Hippocampal formation (tissue), 2 donors: ENCODE results near the gene ANKRD65.

Experiments used
- DNase-seq, 2 donors: peaks; one replicate each; lab custom pipeline; 2025; lab: John Stamatoyannopoulos, UW

ANKRD65 gene

GRCh38 chr1:1441002-1441888, 20.2 kb upstream of the ANKRD65 start:
- DNase-seq, result no peak

DNA sequence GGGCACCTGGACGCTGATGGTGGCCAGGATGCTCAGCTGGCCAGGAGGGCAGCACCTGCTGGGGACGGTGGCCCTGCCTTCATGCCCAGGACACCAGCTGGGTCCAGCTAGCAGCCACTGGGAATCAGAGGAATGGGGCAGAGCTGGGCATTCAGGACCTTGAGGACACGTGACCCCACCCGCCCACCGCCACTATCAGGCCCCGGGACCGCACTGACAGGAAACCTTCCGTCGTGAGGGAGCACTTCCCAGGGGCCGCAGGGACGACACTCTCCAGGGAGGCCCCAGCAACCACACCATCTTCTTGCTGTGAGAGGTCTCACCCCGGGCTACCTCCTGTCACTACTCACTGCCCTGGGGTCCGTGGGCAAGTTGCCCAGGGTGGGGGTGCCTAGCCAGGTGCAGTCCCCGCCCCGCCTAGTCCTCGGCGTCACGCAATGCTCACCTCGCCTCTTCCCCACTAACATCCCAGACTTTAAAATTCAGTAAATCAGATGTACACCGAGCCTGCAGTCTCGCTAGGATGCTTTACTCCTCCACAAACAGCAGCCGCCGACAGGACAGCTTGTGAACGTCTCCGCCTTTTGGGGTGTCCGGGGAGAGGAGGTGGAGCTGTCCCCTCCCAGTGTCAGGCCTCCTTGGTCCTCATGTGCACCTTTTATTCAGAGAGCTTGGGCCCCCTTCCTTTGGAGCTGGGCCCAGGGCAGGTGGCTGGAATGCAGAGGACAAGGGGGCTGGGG, 19.4 kb upstream of the ANKRD65 start:
- DNase-seq, result no peak

DNA sequence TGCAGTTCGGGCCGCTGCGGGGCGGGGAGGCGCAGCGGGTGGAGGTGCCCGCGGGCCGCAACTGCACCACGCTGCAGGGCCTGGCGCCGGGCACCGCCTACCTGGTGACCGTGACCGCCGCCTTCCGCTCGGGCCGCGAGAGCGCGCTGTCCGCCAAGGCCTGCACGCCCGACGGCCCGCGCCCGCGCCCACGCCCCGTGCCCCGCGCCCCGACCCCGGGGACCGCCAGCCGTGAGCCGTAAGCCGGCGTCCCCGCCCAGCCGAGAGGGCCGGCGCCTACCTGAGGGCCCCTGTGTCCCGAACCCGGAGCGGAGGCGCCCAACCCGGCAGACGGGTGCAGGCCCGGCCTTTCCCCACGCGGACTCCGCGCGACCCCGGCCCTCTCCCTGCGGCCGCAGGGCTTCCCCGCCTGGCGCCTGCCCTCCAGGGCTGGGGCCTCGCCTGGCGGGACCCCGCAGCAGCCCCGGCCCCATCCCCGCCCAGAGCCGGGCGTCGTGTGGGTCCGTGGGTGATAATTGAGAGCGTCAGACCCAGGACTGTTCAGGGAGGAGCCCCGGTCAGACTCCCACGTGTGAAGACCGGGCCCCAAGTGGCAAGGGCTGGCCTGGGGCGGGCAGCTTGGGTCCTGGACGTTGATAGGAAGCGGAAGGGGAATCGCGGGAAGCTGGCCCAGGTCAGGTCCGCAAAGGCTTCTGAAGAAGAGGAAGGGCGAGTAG, 18.6 kb upstream of the ANKRD65 start:
- DNase-seq, result no peak

DNA sequence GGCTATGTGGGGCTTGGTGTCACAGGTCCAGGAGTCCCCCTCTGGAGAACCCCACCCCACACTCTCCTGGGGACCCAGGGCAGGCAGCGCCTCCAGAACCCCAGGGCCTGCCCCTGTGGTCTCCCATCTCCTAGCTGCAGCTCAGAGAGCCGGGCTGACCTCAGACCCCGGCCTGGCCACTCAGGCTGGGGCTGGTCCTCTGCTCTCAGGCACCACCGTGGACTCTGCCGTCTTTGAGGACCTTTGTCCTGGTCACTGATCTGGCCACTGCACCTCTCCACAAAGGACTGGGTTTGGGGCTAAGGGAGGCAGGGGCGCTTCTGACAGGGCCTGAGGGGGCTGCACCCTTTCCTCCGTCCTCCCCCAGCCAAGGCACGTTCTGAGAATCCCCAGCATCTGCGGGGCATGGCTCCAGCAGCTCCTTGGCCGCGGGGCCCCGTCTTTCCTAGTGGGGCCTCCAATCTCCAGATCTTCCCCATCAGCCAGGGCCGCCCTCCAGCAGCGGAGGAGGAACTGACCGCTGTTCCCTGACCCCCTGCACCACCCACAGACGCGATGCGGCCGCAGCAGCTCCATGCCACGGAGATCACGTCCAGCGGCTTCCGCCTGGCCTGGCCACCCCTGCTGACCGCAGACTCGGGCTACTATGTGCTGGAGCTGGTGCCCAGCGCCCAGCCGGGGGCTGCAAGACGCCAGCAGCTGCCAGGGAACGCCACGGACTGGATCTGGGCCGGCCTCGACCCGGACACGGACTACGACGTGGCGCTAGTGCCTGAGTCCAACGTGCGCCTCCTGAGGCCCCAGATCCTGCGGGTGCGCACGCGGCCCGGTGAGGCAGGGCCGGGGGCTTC, 17.7 kb upstream of the ANKRD65 start:
- DNase-seq, result no peak

GRCh38 chr1:1437904-1438376, 16.9 kb upstream of the ANKRD65 start:
- DNase-seq, result no peak

DNA sequence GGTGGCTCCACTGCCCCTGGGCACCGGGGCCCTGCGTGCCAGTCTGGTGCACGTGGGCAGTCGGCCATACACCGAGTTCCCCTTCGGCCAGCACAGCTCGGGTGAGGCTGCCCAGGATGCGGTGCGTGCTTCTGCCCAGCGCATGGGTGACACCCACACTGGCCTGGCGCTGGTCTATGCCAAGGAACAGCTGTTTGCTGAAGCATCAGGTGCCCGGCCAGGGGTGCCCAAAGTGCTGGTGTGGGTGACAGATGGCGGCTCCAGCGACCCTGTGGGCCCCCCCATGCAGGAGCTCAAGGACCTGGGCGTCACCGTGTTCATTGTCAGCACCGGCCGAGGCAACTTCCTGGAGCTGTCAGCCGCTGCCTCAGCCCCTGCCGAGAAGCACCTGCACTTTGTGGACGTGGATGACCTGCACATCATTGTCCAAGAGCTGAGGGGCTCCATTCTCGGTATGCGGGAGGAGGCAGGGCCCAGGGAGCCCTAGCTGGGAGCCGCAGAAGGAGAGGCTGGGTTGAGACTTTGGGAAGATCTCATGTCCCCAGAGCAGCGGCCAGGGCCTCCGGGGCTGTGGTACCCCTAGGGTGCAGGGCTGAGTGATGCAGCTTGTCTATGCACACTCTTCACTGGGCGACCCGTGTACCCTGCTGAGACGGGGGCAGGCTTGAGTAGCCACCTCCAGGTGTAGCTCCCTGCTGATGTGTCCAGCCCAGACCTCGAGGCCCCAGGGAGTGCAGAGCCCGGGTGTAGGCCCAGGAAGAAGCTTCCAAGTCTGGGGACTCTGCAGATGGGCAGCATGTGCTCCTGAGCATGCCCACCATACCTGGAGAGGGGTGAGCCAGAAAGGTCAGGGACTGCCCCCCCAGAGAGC, 16.2 kb upstream of the ANKRD65 start:
- DNase-seq, result no peak

DNA sequence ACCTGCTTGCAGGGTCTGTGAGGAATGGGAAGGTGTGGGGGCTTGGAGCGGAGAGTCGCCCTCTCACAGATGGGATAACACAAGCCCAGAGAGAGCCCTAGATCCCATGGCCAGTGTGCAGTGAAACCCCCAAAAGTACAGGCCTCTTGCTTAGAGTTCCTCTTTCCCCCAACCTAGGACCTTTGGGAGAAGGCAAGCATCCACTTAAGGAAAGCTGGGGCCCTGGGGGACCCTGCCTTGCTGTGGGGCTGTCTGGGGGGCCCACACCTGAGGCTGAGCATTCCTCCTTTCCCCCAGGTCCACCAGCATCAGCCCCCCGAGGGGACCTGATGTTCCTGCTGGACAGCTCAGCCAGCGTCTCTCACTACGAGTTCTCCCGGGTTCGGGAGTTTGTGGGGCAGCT, 15.6 kb upstream of the ANKRD65 start:
- no peak for DNase-seq

DNA sequence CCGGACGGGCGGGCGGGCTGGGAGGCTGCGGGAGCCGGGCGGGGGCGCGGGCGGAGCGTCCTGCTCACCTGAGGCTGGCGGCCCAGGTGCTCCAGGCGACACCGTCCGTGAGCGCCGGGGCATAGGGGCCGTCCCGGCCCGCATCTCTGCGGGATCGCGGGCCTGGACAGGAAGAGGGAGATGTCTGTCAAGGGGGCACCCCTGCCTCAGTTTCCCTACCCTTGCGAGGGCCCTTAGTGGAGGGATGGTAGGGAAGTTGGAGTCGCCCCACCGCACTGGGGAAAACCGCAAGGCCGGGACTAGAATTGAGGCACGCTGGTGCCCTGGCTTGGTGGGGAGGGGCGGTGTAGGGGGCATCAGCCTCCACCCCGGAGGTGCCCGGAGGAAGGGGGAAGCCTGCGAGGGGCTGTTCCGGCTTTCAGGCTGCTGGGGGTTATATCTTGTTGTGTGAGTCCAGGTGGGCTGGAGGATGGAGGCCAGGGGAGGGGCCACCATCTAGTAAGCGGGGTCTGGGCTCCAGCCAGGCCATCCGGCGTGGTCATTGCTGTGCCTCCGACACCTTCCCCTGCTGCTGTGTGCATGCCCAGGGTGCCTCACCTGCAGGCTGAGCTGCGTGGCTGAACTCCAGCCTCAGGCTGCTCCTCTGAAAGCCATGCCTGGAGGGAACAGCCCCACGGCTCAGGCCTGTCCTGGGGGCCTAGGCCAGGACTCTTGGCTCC, 15.0 kb upstream of the ANKRD65 start:
- no peak for DNase-seq

GRCh38 chr1:1435106-1435903, 14.2 kb upstream of the ANKRD65 start, which contains the start of gene VWA1:
Gene VWA1, plus strand, starts transcription at chr1:1435690. Its CDS starts 59 bp downstream, at chr1:1435749.
- peak; percentile 26 to 76 for DNase-seq

DNA sequence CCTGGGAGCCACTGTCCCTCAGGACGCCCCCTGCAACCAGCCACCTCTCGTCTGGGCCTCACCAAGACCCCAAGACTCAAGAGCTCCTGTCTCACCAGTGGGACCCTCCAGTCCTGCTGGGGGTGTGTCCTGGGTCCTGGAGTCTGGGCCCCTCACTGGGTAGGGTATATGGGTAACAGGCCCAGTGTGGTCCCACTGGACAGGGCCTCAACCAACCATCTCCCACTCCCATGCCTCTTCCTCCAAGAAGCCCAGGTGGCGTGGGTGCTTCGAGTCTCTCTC, 13.7 kb upstream of the ANKRD65 start:
- DNase-seq, result no peak

DNA sequence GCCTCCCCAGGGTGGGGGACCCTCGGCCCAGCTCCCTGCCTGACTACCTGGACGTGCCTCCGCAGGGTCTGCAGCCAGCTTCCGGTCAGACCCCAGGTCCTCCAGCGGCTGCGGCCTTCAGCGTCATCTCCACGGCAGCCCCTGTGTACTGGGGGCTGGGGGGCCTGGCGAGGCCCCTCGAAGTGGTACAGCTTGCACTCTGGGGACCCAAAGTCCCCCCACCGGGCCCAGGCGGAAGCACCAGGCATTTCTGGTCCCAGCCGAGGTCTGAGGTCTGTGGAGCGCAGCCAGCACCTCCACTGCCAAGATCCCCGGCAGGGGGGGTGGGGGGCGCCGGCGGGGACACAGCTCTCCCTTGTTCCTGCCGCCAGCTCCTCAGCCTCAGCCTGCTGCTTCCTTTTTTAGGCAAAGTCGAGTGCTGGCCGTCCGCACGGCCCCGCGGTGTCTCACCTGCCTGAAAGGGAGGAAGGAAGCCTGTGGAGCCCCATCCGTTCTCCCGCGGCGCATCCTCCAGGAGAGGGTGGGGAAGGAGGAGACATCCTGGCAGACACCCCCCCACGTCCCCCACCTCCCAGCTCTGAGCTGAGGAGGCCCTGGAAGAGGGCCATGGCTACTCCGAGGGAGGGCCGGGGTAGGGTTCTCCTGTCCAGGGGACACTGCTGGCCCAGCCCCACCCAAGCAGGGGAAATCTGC, 13.2 kb upstream of the ANKRD65 start:
- peak; percentile 31 to 79 for DNase-seq

GRCh38 chr1:1433804-1434130, 12.7 kb upstream of the ANKRD65 start:
- no peak for DNase-seq

GRCh38 chr1:1432951-1433803, 12.1 kb upstream of the ANKRD65 start:
- peak; percentile 77 to 80 for DNase-seq

- DNase-seq, result peak; percentile 13 to 58
Observed at GRCh38 chr1:1432274-1432950, 11.3 kb upstream of the ANKRD65 start.

- DNase-seq, result no peak
Observed at GRCh38 chr1:1431845-1432273, 10.8 kb upstream of the ANKRD65 start.

DNA sequence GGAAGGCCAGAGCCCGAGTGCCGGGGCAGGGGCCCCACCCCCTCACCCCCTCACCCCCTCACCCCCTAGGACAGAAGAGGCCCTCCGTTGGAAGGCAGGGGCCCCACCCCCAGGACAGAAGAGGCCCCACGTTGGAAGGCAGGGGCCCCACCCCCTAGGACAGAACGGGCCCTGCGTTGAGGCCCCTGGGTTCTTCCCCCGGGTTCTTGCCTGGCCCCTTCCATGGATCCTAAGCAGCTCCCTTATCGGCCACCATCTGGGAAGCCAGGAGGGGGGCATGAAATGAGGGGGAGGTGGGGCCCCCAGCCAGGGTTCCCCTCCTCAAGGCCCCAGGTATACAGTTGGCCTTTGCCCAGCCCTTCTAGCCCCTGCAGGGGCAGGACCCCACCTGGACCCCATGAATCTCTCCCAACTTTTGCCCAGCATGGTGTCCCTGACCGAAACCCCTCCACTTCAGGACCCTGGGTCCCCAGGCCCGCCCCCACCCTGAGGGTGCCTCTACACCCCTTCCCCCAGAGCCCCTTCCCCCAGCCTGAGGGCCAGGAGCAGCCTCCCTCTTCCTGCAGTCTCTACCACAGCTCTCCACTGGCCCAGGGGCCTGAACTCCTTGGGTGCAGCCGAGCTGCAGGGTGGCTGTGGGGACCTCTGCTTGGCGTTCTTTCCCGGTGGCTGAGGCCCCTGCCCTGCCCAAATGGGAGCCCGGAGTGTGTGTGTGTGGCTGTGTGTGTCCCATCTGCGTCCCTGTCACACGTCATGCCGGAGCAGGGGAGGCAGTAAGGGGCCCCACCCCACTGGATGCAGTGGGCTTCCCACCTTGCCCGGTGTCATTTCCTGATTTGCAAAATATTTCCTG, 10.1 kb upstream of the ANKRD65 start:
- no peak for DNase-seq
